H9 (cell line): ENCODE measurements around the gene JAKMIP1. TPM values are rescaled to one million over a fixed set of nuclear protein-coding genes. Genes with fewer than 3 reads are reported as not detected.

ENCODE experiments used
- DNase-seq: peaks from one replicate; pipeline ENCODE4 v3.0.0-alpha.2; 2017
- H2AFZ ChIP-seq: one replicate; pipeline ENCODE4 v1.6.1; 2013; ENCODE audit warnings: mild to moderate bottlenecking, low read length, control low read depth, moderate library complexity
- H2AK5ac ChIP-seq: 2 replicates; pipeline ENCODE4 v1.6.1; 2013; ENCODE audit warnings: low read length, control low read depth, mixed read lengths; ENCODE audit not compliant: insufficient read length
- H2BK120ac ChIP-seq: one replicate; pipeline ENCODE4 v1.6.1; 2013; ENCODE audit warnings: low read depth, mild to moderate bottlenecking, low read length, control low read depth, inconsistent platforms; ENCODE audit not compliant: poor library complexity, severe bottlenecking
- H2BK12ac ChIP-seq: 2 replicates; pipeline ENCODE4 v1.6.1; 2013; ENCODE audit warnings: low read length, control low read depth, mixed read lengths, low read depth; ENCODE audit not compliant: insufficient read length
- H2BK15ac ChIP-seq: 2 replicates; pipeline ENCODE4 v1.6.1; 2013; ENCODE audit warnings: low read depth, low read length, control low read depth
- H2BK20ac ChIP-seq: one replicate; pipeline ENCODE4 v1.6.1; 2013; ENCODE audit warnings: low read depth, mild to moderate bottlenecking, low read length, control low read depth, inconsistent platforms; ENCODE audit not compliant: poor library complexity, severe bottlenecking
- H2BK5ac ChIP-seq: 2 replicates; pipeline ENCODE4 v1.6.1; 2013; ENCODE audit warnings: low read length, control low read depth, mixed read lengths; ENCODE audit not compliant: insufficient read length
- H3K14ac ChIP-seq: 2 replicates; pipeline ENCODE4 v1.6.1; 2013; ENCODE audit warnings: low read length, control low read depth; ENCODE audit not compliant: insufficient read depth
- H3K18ac ChIP-seq: 2 replicates; pipeline ENCODE4 v1.6.1; 2013; ENCODE audit warnings: low read depth, mild to moderate bottlenecking, mixed read lengths, low read length, control low read depth; ENCODE audit not compliant: insufficient read length
- H3K23ac ChIP-seq: 2 replicates; pipeline ENCODE4 v1.6.1; 2013; ENCODE audit warnings: low read length, control low read depth, mixed read lengths, low read depth; ENCODE audit not compliant: insufficient read length
- H3K23me2 ChIP-seq: 2 replicates; pipeline ENCODE4 v1.6.1; 2013; ENCODE audit warnings: low read depth, mild to moderate bottlenecking, mixed read lengths, low read length, control low read depth; ENCODE audit not compliant: insufficient read length, poor library complexity, severe bottlenecking
- H3K27ac ChIP-seq: 2 replicates; pipeline ENCODE4 v1.5.1; 2013; ENCODE audit warnings: low read length, control low read depth, mixed read lengths, low read depth; ENCODE audit not compliant: insufficient read length
- H3K27me3 ChIP-seq: 2 replicates; pipeline ENCODE4 v1.6.1; 2013; ENCODE audit warnings: low read length, control low read depth, inconsistent platforms; ENCODE audit not compliant: insufficient read depth
- H3K4ac ChIP-seq: 2 replicates; pipeline ENCODE4 v1.6.1; 2013; ENCODE audit warnings: low read depth, mild to moderate bottlenecking, control low read depth, inconsistent platforms, low read length, moderate library complexity
- H3K4me1 ChIP-seq: 2 replicates; pipeline ENCODE4 v1.6.1; 2013; ENCODE audit warnings: low read length, control low read depth, inconsistent platforms; ENCODE audit not compliant: insufficient read depth
- H3K4me2 ChIP-seq: 2 replicates; pipeline ENCODE4 v1.6.1; 2013; ENCODE audit warnings: low read length, control low read depth, mixed read lengths; ENCODE audit not compliant: insufficient read length, insufficient read depth
- H3K56ac ChIP-seq: 2 replicates; pipeline ENCODE4 v1.6.1; 2013; ENCODE audit warnings: low read depth, mild to moderate bottlenecking, mixed read lengths, low read length, control low read depth; ENCODE audit not compliant: insufficient read length
- H3K79me1 ChIP-seq: 2 replicates; pipeline ENCODE4 v1.6.1; 2013; ENCODE audit warnings: low read depth, mild to moderate bottlenecking, moderate library complexity, low read length, control low read depth, inconsistent platforms; ENCODE audit not compliant: insufficient read depth, poor library complexity, severe bottlenecking
- H3K79me2 ChIP-seq: 2 replicates; pipeline ENCODE4 v1.6.1; 2013; ENCODE audit warnings: low read length, control low read depth, inconsistent platforms; ENCODE audit not compliant: insufficient read depth
- H3K9ac ChIP-seq: 2 replicates; pipeline ENCODE4 v1.6.1; 2013; ENCODE audit warnings: low read length, control low read depth, mixed read lengths; ENCODE audit not compliant: insufficient read length; ENCODE audit errors: extremely low read depth
- H3K9me3 ChIP-seq: one replicate; pipeline ENCODE4 v1.6.1; 2013; ENCODE audit warnings: low read depth, low read length, inconsistent platforms; ENCODE audit not compliant: control insufficient read depth
- H3T11ph ChIP-seq: one replicate; pipeline ENCODE4 v1.6.1; 2013; ENCODE audit warnings: mild to moderate bottlenecking, low read length, control low read depth, inconsistent platforms
- H4K20me1 ChIP-seq: one replicate; pipeline ENCODE4 v1.6.1; 2013; ENCODE audit not compliant: control insufficient read depth, insufficient read length, insufficient read depth
- H4K5ac ChIP-seq: 2 replicates; pipeline ENCODE4 v1.6.1; 2013; ENCODE audit warnings: low read depth, mild to moderate bottlenecking, mixed read lengths, low read length, control low read depth; ENCODE audit not compliant: insufficient read length
- H4K8ac ChIP-seq: replicated peaks from 2 replicates; pipeline ENCODE4 v1.6.1; 2013; ENCODE audit warnings: low read length, control low read depth, mixed read lengths, low read depth; ENCODE audit not compliant: insufficient read length
- H4K91ac ChIP-seq: 2 replicates; pipeline ENCODE4 v1.6.1; 2013; ENCODE audit warnings: low read depth, mild to moderate bottlenecking, moderate library complexity, mixed read lengths, low read length, control low read depth; ENCODE audit not compliant: insufficient read length
- H3K27ac Mint-ChIP-seq, 3 experiments: 2 replicates in 2 of 3; 3 replicates in 1 of 3; pipeline ENCODE4 v1.8.0; 2020 to 2021; ENCODE audit warnings: mixed read lengths in 3 of 3, mild to moderate bottlenecking in 1 of 3, moderate library complexity in 1 of 3
- H3K27me3 Mint-ChIP-seq: 2 replicates; pipeline ENCODE4 v1.8.0; 2021; ENCODE audit warnings: low read depth, mild to moderate bottlenecking, moderate library complexity, mixed read lengths
- H3K36me3 Mint-ChIP-seq, 3 experiments: 2 replicates in 2 of 3; 3 replicates in 1 of 3; pipeline ENCODE4 v1.8.0; 2020 to 2021; ENCODE audit warnings: low read depth in 3 of 3, mixed read lengths in 3 of 3; ENCODE audit not compliant: insufficient read depth in 1 of 3
- H3K4me1 Mint-ChIP-seq, 2 experiments: 2 replicates each; pipeline ENCODE4 v1.8.0; 2020; ENCODE audit warnings: mixed read lengths in 2 of 2
- H3K4me3 Mint-ChIP-seq, 2 experiments: 2 replicates in 1 of 2; 3 replicates in 1 of 2; pipeline ENCODE4 v1.8.0; 2020 to 2021; ENCODE audit warnings: mild to moderate bottlenecking in 2 of 2, mixed read lengths in 2 of 2, moderate library complexity in 1 of 2
- H3K9me3 Mint-ChIP-seq, 2 experiments: 2 replicates in 1 of 2; 3 replicates in 1 of 2; pipeline ENCODE4 v1.8.0; 2020; ENCODE audit warnings: mild to moderate bottlenecking in 2 of 2, mixed read lengths in 2 of 2, moderate library complexity in 1 of 2
- WGBS: extraction: QIAGEN DNeasy Blood & Tissue Kit; methylation state at CpG from one replicate; pipeline ENCODE4 v1.1.7; 2013; ENCODE audit warnings: missing lambda C conversion rate, low lambda C conversion rate, mixed read lengths; ENCODE audit not compliant: insufficient read length; ENCODE audit errors: extremely low coverage; 5-methylcytosine and 5-hydroxymethylcytosine counted together
- total RNA-seq: library from RNA; stranded (reverse); gene quantifications from 2 replicates; pipeline ENCODE4 v1.2.1, GENCODE V29; 2021
- TF ChIP-seq, protein P1 (sequence below): fragments of 200-600 bp; sonication (generic); conservative IDR thresholded peaks from 3 replicates; pipeline ENCODE4 v1.8.0; 2021; ENCODE audit warnings: antibody characterized with exemption, mild to moderate bottlenecking

Gene JAKMIP1
- total RNA-seq, 1 experiment from 2014 or later: 1.5 TPM

DNA sequence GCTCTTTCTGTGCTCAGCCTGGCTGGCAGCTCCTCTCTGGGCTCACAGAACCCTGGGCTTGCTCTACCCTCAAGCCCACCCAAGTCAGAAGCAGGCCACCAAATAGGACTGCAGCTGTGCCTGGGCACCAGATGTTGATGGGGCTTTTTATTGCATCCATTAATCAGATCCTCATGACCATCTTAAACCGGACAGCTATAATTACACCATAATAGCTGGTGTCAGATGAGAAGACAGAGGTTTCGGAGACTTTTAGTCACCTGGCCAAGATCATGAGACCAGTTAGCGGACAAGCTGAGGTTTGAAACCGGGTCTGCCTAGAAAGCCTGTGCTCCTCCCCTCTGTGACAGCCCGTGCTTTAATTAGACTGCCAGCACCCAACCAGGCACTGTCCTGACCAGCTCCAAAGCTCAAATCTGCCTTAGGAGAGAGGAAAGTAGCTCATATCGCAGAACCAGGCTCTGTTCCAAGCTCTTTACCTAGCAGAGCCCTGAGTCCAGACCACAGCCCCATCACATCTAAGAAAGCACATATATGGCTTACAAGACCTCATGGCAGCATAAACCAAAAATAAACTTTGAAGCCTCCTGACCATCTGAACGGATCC lies 88.9 kb downstream of the JAKMIP1 start:
- Histone ChIP-seq H4K8ac (no peak overlapping the region), H3K4me2 (no peak overlapping the region), H3K79me2 (no peaks in the 10 kb centered on the region), H3K23ac (no peak overlapping the region), H3K27ac (no peak overlapping the region), H2BK15ac (no peak overlapping the region), H2BK20ac (no peak overlapping the region), H2AFZ (no peak overlapping the region), H3K4me1 (peaks cover 5% of the 10 kb centered on the region), H2BK120ac (no peak overlapping the region), H4K91ac (no peak overlapping the region), H2BK12ac (no peak overlapping the region), H3K23me2 (no peaks in the 10 kb centered on the region), H2AK5ac (no peak overlapping the region), H3K18ac (no peak overlapping the region), H3K4ac (no peak overlapping the region), H3K79me1 (no peaks in the 10 kb centered on the region), H4K20me1 (no peaks in the 10 kb centered on the region), H3K56ac (no peak overlapping the region), H3K14ac (no peak overlapping the region), H3K27me3 (no peaks in the 10 kb centered on the region), H4K5ac (no peak overlapping the region), H3T11ph (no peak overlapping the region), H2BK5ac (no peak overlapping the region), H3K9ac (no peak overlapping the region), H3K9me3 (no peaks in the 10 kb centered on the region)
- Mint-ChIP-seq H3K4me3 (no peak overlapping the region), H3K4me1 (peaks cover 21 to 32% of the 10 kb centered on the region in 2 experiments), H3K27ac (no peak overlapping the region; a peak in 1 of 7 replicates), H3K27me3 (peaks cover 34% of the 10 kb centered on the region), H3K36me3 (peaks cover 0 to under 1% (median 0%) of the 10 kb centered on the region in 3 experiments; a peak in 3 of 7 replicates), H3K9me3 (no peaks in the 10 kb centered on the region)
- TF ChIP-seq, protein P1, sequence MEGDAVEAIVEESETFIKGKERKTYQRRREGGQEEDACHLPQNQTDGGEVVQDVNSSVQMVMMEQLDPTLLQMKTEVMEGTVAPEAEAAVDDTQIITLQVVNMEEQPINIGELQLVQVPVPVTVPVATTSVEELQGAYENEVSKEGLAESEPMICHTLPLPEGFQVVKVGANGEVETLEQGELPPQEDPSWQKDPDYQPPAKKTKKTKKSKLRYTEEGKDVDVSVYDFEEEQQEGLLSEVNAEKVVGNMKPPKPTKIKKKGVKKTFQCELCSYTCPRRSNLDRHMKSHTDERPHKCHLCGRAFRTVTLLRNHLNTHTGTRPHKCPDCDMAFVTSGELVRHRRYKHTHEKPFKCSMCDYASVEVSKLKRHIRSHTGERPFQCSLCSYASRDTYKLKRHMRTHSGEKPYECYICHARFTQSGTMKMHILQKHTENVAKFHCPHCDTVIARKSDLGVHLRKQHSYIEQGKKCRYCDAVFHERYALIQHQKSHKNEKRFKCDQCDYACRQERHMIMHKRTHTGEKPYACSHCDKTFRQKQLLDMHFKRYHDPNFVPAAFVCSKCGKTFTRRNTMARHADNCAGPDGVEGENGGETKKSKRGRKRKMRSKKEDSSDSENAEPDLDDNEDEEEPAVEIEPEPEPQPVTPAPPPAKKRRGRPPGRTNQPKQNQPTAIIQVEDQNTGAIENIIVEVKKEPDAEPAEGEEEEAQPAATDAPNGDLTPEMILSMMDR: no peak
- no CpG with 5 or more reads among the region's 7 CpGs for WGBS
- DNase-seq: no peak
